ENCODE measurements around the gene MAP3K3.

MAP3K3 gene

DNA sequence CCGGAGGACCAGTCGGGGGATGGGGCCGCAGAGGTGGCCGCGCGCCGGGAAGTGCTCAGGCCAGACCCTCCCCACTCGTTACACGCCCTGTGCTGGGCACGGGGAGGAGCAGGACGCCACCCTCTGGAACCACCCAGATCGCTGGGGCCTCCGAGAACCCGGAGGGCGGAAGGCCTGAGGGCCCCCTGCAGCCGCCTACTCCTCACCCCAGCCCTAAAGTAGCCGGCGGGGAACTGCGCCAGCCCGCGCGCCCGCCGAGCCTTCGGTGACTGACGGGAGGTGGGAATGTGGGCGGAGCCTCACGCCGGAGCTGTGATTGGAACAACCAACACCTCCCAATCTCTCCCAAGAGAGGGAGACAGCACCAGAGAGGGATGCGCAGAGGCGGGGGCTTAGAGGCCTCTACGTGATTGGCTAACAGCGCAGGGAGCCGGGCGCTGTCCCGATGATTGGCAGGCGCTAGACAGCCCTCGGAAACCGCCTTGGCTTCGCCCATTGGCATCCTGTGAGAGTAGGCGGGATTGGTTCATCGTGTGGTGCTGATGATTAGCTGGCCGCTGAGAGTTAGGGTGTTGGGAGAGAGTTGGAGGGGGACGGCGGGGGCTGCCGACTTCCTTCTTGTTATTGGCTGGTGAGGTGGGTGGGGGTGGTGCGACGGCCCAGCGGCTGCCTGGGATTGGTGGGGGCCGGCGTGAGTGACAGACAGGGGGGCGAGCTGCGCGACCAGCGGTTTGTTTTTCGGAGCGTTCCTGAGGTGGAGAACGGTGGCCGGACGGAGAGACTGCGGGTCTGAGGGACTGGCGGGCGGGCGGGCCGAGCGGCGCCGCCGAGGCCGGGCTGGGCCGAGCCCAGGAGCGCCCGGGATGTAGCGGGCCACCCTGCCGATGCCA lies at the start of gene MAP3K3:
Gene MAP3K3 (plus strand): TSS at position 734 of the 890 bp plus-strand sequence. CDS start 343 bp downstream, outside the sequence.
- DNase-seq (ENCODE audit: low read depth) = peak; percentile 100
- TF ChIP-seq CTCF (conservative IDR thresholded peaks at IDR 0.05; ENCODE audit: low read length) = peak; percentile 37
- peak within 1 kb of the TSS; percentile 82 for H3K4me3 ChIP-seq (ENCODE audit: low read length)

- peak; percentile 6 for DNase-seq (ENCODE audit: low read depth)
- peak; percentile 50 for TF ChIP-seq CTCF (conservative IDR thresholded peaks at IDR 0.05; ENCODE audit: low read length)
Measured at GRCh38 chr17:63573634-63574033, 48.6 kb upstream of the MAP3K3 start.

GRCh38 chr17:63578027-63578768 lies 44.0 kb upstream of the MAP3K3 start:
- TF ChIP-seq CTCF (conservative IDR thresholded peaks at IDR 0.05; ENCODE audit: low read length) = no peak
- no peak for DNase-seq (ENCODE audit: low read depth)
- no peak overlapping the region for H3K4me3 ChIP-seq (ENCODE audit: low read length)

More at GRCh38 chr17:63573634-63574033, 48.6 kb upstream of the MAP3K3 start:
- H3K4me3 ChIP-seq (ENCODE audit: low read length) = no peak overlapping the region

GRCh38 chr17:63578769-63579111 lies 43.5 kb upstream of the MAP3K3 start:
- DNase-seq (ENCODE audit: low read depth) = no peak
- no peak for TF ChIP-seq CTCF (conservative IDR thresholded peaks at IDR 0.05; ENCODE audit: low read length)
- no peak overlapping the region for H3K4me3 ChIP-seq (ENCODE audit: low read length)

- TF ChIP-seq CTCF (conservative IDR thresholded peaks at IDR 0.05; ENCODE audit: low read length) = no peak
- DNase-seq (ENCODE audit: low read depth) = no peak
- H3K4me3 ChIP-seq (ENCODE audit: low read length) = no peak overlapping the region
Measured at GRCh38 chr17:63579633-63580032, 42.6 kb upstream of the MAP3K3 start.

DNA sequence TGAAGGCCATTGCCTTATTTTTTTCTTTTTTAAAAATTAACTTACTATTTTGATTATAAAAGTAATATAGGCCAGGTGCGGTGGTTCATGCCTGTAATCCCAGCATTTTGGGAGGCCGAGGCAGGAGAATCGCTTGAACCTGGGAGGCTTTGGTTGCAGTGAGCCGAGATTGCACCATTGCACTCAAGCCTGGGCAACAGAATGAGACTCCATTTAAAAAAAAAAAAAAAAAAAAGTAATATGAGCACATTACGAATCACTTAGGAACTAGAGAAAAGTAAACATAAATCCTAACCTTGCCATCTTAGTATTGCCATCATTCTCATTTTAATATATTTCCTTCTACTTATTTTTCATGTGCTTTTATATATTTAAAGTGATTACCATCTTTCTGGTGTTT lies 34.4 kb upstream of the MAP3K3 start:
- no peak overlapping the region for H3K4me3 ChIP-seq (ENCODE audit: low read length)
- DNase-seq (ENCODE audit: low read depth) = no peak
- no peak for TF ChIP-seq CTCF (conservative IDR thresholded peaks at IDR 0.05; ENCODE audit: low read length)
